Measurements from ENCODE around the gene SLC28A2. TPM values are rescaled to one million over a fixed set of nuclear protein-coding genes. Genes with fewer than 3 reads are reported as not detected.
A peak's percentile ranks its signal among the peaks of the same experiment; 100 is the strongest.
"Not testable (repeated sequence)": the region's sequence is repeated elsewhere in the genome, so short reads cannot be mapped to it uniquely, and the experiment has no call there.

Gene SLC28A2
- total and polyA plus RNA-seq, 8 donors = 0.06 to 48.8 (median 1.8) TPM; not detected in 1

GRCh38 chr15:45306105-45306504, 54.1 kb downstream of the SLC28A2 start:
- DNase-seq = no peak
- H3K4me3 ChIP-seq = no peak overlapping the region
- H3K9me3 ChIP-seq = no peaks in the 10 kb centered on the region
- no peak overlapping the region for H3K27ac ChIP-seq
- peaks cover 0 to 13% (median 11%) of the 10 kb centered on the region in 4 donors for H3K4me1 ChIP-seq
- intact Hi-C loops (cut with DNase I; ENCODE audit: low total_unique reads) = loop anchor here (10.0 kb wide), 1 partner anchor 89 kb away; no protein-coding TSS in a partner anchor
- 62 to 76% (median 69%) methylated on average over 4 of the region's 4 CpGs for WGBS, 5 donors
- TF ChIP-seq CTCF (IDR thresholded peaks at IDR 0.05) = no peak
- H3K36me3 ChIP-seq = no peaks in the 10 kb centered on the region
- H3K27me3 ChIP-seq = no peaks in the 10 kb centered on the region

DNA sequence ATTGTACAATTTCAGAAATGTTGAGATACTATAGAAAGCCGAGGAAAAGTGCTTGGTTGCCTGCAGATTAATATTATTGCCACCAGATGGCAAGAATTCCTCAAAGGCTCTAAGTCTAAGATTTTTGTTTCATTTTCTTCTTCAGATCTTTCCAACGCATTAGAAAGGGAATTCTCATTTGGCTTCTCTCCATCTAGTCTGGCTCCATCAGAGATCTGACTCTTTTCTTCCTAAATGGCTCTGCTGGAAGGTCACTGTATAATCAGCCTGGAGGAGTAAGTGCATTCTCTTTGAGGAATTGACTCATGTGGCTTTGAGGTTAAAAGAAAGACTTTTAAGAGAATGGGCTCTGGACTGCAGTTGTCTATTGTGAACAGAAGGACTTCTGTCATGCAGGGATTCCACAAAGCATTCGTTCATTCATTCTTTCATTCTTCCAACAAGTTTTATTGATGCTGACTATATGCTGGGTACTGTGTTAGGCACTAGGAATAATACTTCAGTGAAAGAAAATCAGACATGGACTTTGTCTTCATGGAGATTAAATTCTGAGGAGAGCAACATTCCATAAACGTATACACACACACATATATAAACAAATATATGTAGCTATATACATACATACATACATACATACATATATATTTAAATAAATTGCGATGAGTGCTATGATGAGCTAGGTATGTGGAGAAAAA, 55.3 kb downstream of the SLC28A2 start:
- DNase-seq = peak in 1 of 2 donors; percentile 82

DNA sequence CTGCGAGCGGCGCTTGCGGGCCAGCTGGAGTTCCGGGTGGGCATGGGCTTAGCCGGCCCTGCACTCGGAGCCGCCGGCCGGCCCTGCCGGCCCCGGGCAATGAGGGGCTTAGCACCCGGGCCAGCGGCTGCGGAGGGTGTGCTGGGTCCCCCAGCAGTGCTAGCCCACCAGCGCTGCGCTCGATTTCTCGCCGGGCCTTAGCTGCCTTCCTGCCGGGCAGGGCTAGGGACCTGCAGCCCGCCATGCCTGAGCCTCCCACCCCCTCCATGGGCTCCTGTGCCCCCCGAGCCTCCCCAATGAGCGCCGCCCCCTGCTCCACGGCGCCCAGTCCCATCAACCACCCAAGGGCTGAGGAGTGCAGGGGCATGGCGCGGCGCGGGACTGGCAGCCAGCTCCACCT, 62.1 kb downstream of the SLC28A2 start:
- WGBS, 5 donors = 93 to 100% (median 95%) methylated on average over 2 to 31 of the region's 31 CpGs
- intact Hi-C loops (cut with DNase I; ENCODE audit: low total_unique reads); H3K9me3 ChIP-seq; H3K4me3 ChIP-seq; H3K27me3 ChIP-seq; H3K4me1 ChIP-seq; H3K36me3 ChIP-seq; DNase-seq; H3K27ac ChIP-seq: not testable (repeated sequence)

More for the DNA sequence above, 55.3 kb downstream of the SLC28A2 start:
- intact Hi-C loops (cut with DNase I; ENCODE audit: low total_unique reads) = loop anchor here (10.0 kb wide), 1 partner anchor 87 kb away; no protein-coding TSS in a partner anchor
- TF ChIP-seq POLR2A (IDR thresholded peaks at IDR 0.05) (no peak), POLR2AphosphoS5 (IDR thresholded peaks at IDR 0.05) (peak in 1 of 3 donors; percentile 37), CTCF (IDR thresholded peaks at IDR 0.05) (peak in 5 of 7 experiments; percentile 55 to 82 (median 60))
- peak overlapping the region in 2 of 5 donors; percentile 46 to 63 for H3K27ac ChIP-seq
- WGBS, 5 donors = 22 to 30% (median 24%) methylated on average over 5 of the region's 5 CpGs
- no peaks in the 10 kb centered on the region for H3K27me3 ChIP-seq
- H3K9me3 ChIP-seq = no peaks in the 10 kb centered on the region
- H3K36me3 ChIP-seq = no peaks in the 10 kb centered on the region
- peaks cover 0 to 13% (median 11%) of the 10 kb centered on the region in 4 donors for H3K4me1 ChIP-seq
- H3K4me3 ChIP-seq = peak overlapping the region in 1 of 4 donors; percentile 22

DNA sequence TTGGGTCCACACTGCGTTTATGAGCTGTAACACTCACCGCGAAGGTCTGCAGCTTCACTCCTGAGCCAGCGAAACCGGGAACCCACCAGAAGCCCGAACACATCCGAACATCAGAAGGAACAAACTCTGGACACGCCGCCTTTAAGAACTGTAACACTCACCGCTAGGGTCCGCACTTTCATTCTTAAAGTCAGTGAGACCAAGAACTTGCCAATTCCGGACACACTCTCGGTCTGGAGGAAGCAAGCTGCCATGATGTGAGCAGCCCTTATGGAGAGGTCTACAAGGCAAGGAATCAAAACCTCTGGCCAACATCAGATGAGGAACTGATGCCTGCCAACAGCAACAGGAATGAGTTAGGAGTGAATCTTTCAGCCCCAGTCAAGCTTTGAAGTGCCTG, 62.9 kb downstream of the SLC28A2 start:
- intact Hi-C loops (cut with DNase I; ENCODE audit: low total_unique reads) = no loop called here
- Histone ChIP-seq H3K27ac (no peak overlapping the region), H3K4me3 (no peak overlapping the region), H3K4me1 (peaks cover 0 to 7% (median 6%) of the 10 kb centered on the region in 4 donors), H3K36me3 (no peaks in the 10 kb centered on the region), H3K27me3 (peaks cover 0 to 5% (median 0%) of the 10 kb centered on the region in 3 donors), H3K9me3 (no peaks in the 10 kb centered on the region)
- no peak for TF ChIP-seq CTCF (IDR thresholded peaks at IDR 0.05)
- TF ChIP-seq POLR2A (IDR thresholded peaks at IDR 0.05) = no peak
- no peak for TF ChIP-seq EP300 (IDR thresholded peaks at IDR 0.05)
- no peak for TF ChIP-seq POLR2AphosphoS5 (IDR thresholded peaks at IDR 0.05)
- peak in 1 of 2 donors; percentile 45 for DNase-seq
- WGBS, 5 donors = 76 to 86% (median 84%) methylated on average over 13 of the region's 13 CpGs

All from stomach (tissue), 9 donors.